NCI-H82 treated with DMSO at 0.1 percent for 48 hours (cell line): ENCODE measurements around the gene CABLES1.

Source experiments
- DNase-seq: peaks from one replicate; lab custom pipeline; 2025; ENCODE audit not compliant: unreplicated experiment; lab: John Stamatoyannopoulos, UW

CABLES1 gene

GRCh38 chr18:23211146-23211545 lies 75.9 kb downstream of the CABLES1 start:
- DNase-seq, result no peak

- DNase-seq, result no peak
Measured at GRCh38 chr18:23212161-23212560, 76.9 kb downstream of the CABLES1 start.

- DNase-seq, result no peak
Measured at GRCh38 chr18:23213200-23213599, 77.9 kb downstream of the CABLES1 start.

- DNase-seq, result no peak
Measured at GRCh38 chr18:23217781-23218180, 82.5 kb downstream of the CABLES1 start.

GRCh38 chr18:23220355-23220754 lies 85.1 kb downstream of the CABLES1 start:
- no peak for DNase-seq

GRCh38 chr18:23223641-23224040 lies 88.4 kb downstream of the CABLES1 start:
- DNase-seq, result no peak

- no peak for DNase-seq
Measured at GRCh38 chr18:23225503-23225902, 90.2 kb downstream of the CABLES1 start.

- DNase-seq, result no peak
Measured at GRCh38 chr18:23226391-23226790, 91.1 kb downstream of the CABLES1 start.

- DNase-seq, result no peak
Measured at GRCh38 chr18:23226930-23227725, 91.8 kb downstream of the CABLES1 start.

GRCh38 chr18:23227726-23228070 lies 92.4 kb downstream of the CABLES1 start:
- peak; percentile 89 for DNase-seq

GRCh38 chr18:23228102-23229061 lies 93.1 kb downstream of the CABLES1 start:
- no peak for DNase-seq

GRCh38 chr18:23229472-23229871 lies 94.2 kb downstream of the CABLES1 start:
- no peak for DNase-seq

- DNase-seq, result no peak
Measured at GRCh38 chr18:23230686-23231085, 95.4 kb downstream of the CABLES1 start.

GRCh38 chr18:23231340-23232021 lies 96.2 kb downstream of the CABLES1 start:
- DNase-seq, result no peak

GRCh38 chr18:23232331-23232730 lies 97.0 kb downstream of the CABLES1 start:
- DNase-seq, result no peak

GRCh38 chr18:23234619-23235018 lies 99.3 kb downstream of the CABLES1 start:
- no peak for DNase-seq

- no peak for DNase-seq
Measured at GRCh38 chr18:23235336-23235735, 100.1 kb downstream of the CABLES1 start.

- DNase-seq, result no peak
Measured at GRCh38 chr18:23235860-23236259, 100.6 kb downstream of the CABLES1 start.

- no peak for DNase-seq
Measured at GRCh38 chr18:23236876-23237468, 101.7 kb downstream of the CABLES1 start.

- DNase-seq, result no peak
Measured at GRCh38 chr18:23237524-23238151, 102.4 kb downstream of the CABLES1 start.

GRCh38 chr18:23238152-23238531 lies 102.9 kb downstream of the CABLES1 start:
- DNase-seq, result no peak
